Measurements from ENCODE around the gene MDM4.

Gene MDM4

DNA sequence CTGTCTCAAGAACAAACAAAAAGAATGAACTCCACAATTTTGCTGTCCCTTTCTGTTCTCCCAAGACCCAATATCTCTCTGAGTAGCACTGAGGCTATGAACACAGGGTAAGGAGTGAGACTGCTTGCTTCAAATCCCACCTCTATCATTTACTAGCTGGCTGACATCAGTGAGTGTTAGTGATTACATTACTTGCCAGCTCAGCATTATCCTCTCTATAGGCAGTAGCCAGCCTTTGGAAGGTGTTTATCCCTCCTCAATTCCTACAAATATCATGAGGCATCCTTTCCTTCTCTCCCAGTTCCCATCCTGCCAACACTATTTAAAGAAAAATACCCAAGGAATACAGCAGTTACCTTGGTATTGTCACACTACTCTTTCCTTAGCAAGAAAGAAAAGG is 24.6 kb upstream of the MDM4 start:
- no peak for DNase-seq (ENCODE audit: low read depth)

DNA sequence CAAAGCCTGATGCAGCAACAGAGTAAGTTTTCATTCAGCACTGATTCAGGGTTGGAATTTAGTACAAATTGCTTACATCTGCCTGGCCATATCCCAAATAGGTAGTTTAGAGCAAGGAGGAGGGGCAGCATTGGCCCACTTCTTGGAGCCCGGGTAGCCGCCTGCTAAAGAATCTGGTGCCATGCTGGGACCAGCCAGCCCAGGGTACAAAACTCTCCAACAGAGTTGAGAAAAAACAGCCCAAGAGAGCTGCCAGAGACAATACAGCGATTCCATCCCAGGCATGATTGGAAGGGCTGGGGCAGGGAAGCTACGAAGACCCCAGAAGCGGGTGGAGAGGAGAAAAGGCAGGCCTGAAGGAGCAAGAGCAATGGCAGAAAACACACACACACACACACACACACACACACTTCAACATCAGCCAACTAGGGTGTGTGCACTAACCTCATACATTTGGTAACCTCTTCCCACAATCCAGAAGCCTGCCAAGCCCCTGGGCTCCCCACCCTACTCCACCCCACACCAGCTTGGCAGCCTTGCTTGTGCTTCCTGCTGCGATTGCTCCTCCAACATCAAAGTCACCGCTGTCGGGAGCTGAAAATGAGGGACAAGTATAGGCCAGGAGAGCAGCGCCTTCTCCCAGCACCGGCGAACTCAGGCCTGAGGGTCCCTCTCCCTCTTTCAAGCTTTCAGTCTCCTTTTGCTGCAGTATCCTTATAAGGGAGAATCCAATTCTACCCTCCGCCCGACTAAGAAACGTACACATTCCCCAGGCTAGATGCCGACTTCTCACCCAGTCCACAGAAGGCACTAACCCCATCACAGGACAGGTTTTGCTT is 22.8 kb upstream of the MDM4 start:
- peak; percentile 83 for DNase-seq (ENCODE audit: low read depth)

GRCh38 chr1:204493984-204494280 is 22.3 kb upstream of the MDM4 start:
- DNase-seq (ENCODE audit: low read depth): no peak

- peak; percentile 48 for DNase-seq (ENCODE audit: low read depth)
These were observed 21.7 kb upstream of the MDM4 start, which contains the start of gene PIK3C2B for GRCh38 chr1:204494281-204495077. TSS of gene PIK3C2B (minus strand) at chr1:204494805. CDS start at chr1:204469802, 25,003 bp downstream.

DNA sequence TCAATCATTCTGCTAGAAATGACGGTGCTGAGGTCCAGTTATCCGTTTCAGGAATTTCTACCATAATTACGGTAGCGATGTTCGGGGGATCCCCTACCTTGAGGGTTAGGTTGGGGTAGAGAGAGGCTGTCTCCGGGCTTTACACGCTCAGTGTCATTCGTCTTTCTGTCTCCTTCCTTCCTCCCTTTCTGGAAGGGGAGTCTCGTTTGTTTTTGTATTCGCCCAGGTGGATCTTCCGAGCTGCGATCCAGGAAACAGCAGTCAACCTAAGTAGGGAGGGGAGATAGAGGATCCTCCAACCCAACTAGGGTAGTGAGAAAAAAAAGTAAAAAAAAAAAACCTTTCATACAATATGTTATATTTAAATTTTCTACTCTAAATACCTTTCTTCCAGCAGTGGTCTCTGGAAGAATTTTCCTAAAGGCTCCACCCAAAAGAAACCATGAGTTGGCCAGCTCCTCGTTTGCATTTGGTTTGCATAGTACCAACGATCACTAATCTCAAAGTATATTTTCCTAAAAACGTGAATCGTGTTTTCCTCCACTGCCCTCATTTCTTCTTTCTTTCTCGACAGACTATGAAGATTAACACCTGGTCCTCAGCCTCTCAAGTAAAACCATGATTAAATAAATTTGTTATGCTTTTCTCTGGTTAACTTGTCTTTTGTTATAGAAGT is 21.0 kb upstream of the MDM4 start:
- no peak for DNase-seq (ENCODE audit: low read depth)

DNA sequence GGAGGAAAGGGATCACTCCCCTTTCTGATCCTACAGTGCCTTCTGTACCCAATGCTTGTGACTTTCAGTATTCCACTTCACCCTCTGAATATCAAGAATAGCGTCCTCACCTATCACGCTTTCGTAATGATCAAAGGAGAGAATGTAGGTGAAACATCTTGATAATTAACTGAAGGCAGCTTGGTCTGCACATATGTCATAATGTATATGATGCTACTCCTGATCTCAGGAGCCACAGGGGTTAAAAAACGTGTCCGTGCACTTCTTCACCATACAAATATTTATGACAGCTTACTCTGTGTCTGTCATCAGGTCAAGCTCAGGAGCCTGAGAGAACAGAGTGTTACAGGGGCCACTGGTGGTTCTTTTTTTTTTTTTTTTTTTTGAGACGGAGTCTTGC is 20.4 kb upstream of the MDM4 start:
- no peak for DNase-seq (ENCODE audit: low read depth)

DNA sequence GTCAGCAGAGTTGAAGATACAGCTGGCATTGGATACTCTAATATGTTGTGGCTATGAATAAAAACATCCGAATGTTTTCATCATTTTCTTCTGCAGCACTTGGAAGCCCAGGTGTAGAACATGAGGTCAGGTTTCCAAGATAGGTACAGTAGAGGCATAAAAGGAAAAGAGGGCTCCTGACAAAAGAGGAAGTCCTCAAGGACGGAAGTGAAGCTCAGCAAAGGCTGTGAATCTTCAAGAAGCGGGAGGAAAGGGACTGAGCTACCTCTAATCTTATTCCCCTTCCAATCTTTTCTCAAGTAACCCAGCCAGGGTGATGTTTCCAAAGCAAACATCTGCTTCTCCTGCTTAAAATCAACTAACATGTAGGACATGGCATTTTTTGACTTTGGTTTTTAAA is 17.2 kb upstream of the MDM4 start:
- no peak for DNase-seq (ENCODE audit: low read depth)

GRCh38 chr1:204499511-204500468 is 16.4 kb upstream of the MDM4 start:
- no peak for DNase-seq (ENCODE audit: low read depth)

- no peak for DNase-seq (ENCODE audit: low read depth)
These were observed 14.0 kb upstream of the MDM4 start for GRCh38 chr1:204502241-204502640.

GRCh38 chr1:204503122-204503912 is 12.9 kb upstream of the MDM4 start:
- peak; percentile 63 for DNase-seq (ENCODE audit: low read depth)

GRCh38 chr1:204503913-204504519 is 12.2 kb upstream of the MDM4 start:
- DNase-seq (ENCODE audit: low read depth): no peak

DNA sequence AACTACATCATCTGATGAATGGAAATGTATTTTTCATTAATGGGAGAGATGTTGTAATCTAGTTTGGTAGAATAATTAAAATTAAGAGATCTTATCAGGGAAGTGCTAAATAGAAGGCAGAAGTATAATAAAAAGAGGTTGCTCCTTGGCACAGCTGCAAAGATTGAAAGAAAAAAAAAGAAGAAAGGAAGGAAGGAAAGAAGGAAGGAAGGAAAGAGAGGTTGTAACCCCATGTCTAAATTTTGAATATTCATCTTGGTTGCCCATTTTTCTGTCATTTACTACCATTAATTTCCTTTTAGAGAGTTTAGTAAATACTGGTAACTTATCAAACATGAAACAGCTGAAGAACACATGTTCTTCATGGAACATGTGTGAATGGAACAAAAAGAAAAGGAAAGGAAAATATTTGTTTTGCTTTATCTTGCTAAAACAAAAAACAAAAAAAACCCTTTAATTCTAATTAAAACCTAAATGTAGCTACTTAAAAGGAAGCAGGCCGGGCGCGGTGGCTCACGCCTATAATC is 10.5 kb upstream of the MDM4 start:
- DNase-seq (ENCODE audit: low read depth): no peak

- peak; percentile 88 for DNase-seq (ENCODE audit: low read depth)
These were observed 9.8 kb upstream of the MDM4 start for GRCh38 chr1:204506201-204506968.

GRCh38 chr1:204506969-204507316 is 9.3 kb upstream of the MDM4 start:
- peak; percentile 94 for DNase-seq (ENCODE audit: low read depth)

GRCh38 chr1:204507317-204508105 is 8.7 kb upstream of the MDM4 start:
- DNase-seq (ENCODE audit: low read depth): no peak

- DNase-seq (ENCODE audit: low read depth): no peak
These were observed 7.0 kb upstream of the MDM4 start for GRCh38 chr1:204509186-204509635.

GRCh38 chr1:204511366-204511765 is 4.8 kb upstream of the MDM4 start:
- no peak for DNase-seq (ENCODE audit: low read depth)

DNA sequence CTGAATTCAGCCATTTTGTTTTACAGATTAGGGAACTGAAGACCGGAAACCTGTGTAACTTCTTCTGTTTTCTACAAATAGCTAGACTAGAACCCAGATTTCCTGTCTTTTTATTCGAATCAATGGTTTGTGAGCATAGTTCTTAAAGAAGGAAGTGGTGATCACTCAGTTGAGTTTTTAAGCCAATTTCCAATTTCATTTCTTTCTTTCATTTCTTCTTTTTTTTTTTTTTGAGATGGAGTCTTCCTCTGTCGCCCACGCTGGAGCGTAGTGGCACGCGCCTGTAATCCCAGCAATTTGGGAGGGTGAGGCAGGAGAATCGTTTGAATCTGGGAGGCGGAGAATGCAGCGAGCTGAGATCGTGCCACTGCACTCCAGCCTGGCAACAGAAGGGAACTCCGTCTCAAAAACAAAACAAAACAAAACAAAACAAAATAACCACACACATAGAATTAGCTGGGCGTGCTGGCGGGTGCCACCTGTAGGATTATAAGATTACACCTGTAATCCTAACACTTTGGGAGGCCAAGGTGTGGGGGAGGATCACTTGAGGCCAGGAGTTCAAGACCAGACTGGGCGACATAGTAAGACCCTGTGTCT is 3.0 kb upstream of the MDM4 start:
- DNase-seq (ENCODE audit: low read depth): no peak
